CD1c-positive myeloid dendritic cell (primary cell): ENCODE measurements around the gene IL17F.
"Not testable (repeated sequence)": the region's sequence is repeated elsewhere in the genome, so short reads cannot be mapped to it uniquely, and the experiment has no call there.

ENCODE experiments used
- DNase-seq: peaks from one replicate; pipeline ENCODE4 v3.0.0-alpha.2; 2016; ENCODE audit errors: extremely low spot score

Gene IL17F

GRCh38 chr6:52245425-52245824, 1.1 kb upstream of the IL17F start:
- no peak for DNase-seq

- no peak for DNase-seq
Observed at GRCh38 chr6:52243282-52243893, 912 bp downstream of the IL17F start.

- no peak for DNase-seq
Observed at GRCh38 chr6:52241819-52242218, 2.5 kb downstream of the IL17F start.

GRCh38 chr6:52233975-52234823, 10.1 kb downstream of the IL17F start:
- no peak for DNase-seq

- DNase-seq, result no peak
Observed at GRCh38 chr6:52233005-52233404, 11.3 kb downstream of the IL17F start.

GRCh38 chr6:52231406-52232127, 12.7 kb downstream of the IL17F start:
- no peak for DNase-seq

- DNase-seq, result no peak
Observed at GRCh38 chr6:52230685-52231084, 13.6 kb downstream of the IL17F start.

GRCh38 chr6:52227495-52227894, 16.8 kb downstream of the IL17F start:
- no peak for DNase-seq

GRCh38 chr6:52221302-52221701, 23.0 kb downstream of the IL17F start:
- DNase-seq, result no peak

GRCh38 chr6:52217761-52218160, 26.5 kb downstream of the IL17F start:
- DNase-seq, result no peak

- no peak for DNase-seq
Observed at GRCh38 chr6:52216932-52217575, 27.2 kb downstream of the IL17F start.

GRCh38 chr6:52215787-52216186, 28.5 kb downstream of the IL17F start:
- DNase-seq, result no peak

GRCh38 chr6:52213127-52213526, 31.2 kb downstream of the IL17F start:
- no peak for DNase-seq

- DNase-seq, result no peak
Observed at GRCh38 chr6:52210227-52210626, 34.1 kb downstream of the IL17F start.

GRCh38 chr6:52209770-52210169, 34.5 kb downstream of the IL17F start:
- no peak for DNase-seq

- no peak for DNase-seq
Observed at GRCh38 chr6:52208612-52209011, 35.7 kb downstream of the IL17F start.

GRCh38 chr6:52207066-52207465, 37.2 kb downstream of the IL17F start:
- DNase-seq, result no peak

GRCh38 chr6:52201493-52201892, 42.8 kb downstream of the IL17F start:
- no peak for DNase-seq

GRCh38 chr6:52201046-52201445, 43.3 kb downstream of the IL17F start:
- no peak for DNase-seq

- DNase-seq, result not testable (repeated sequence)
Observed at GRCh38 chr6:52200088-52200487, 44.2 kb downstream of the IL17F start.

- no peak for DNase-seq
Observed at GRCh38 chr6:52195886-52196285, 48.4 kb downstream of the IL17F start.

- no peak for DNase-seq
Observed at GRCh38 chr6:52191824-52192223, 52.5 kb downstream of the IL17F start.
